Measurements from ENCODE around the gene UBL5.

The UBL5 gene

DNA sequence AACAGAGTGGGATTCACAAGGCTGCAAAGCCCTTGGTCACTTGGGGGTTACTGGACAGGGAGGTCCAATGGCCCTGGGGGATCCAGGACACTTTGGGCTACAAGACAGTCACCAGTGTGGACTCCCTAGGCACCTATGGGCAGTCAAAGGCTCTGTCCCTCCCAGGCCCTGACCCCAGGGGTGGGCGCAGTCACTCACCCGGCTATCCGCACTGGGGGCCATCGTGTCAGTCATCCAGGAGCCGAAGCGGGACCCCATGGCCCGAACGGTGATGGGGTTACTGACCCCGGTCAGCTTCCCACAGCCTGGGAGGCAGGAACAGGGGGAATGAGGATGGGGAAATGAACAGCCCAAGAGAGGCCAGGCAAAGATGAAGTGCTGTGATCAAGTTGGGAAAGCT is 28.9 kb downstream of the UBL5 start:
- DNase-seq, result no peak

GRCh38 chr19:9857076-9857721 is 29.5 kb downstream of the UBL5 start:
- no peak for DNase-seq

DNA sequence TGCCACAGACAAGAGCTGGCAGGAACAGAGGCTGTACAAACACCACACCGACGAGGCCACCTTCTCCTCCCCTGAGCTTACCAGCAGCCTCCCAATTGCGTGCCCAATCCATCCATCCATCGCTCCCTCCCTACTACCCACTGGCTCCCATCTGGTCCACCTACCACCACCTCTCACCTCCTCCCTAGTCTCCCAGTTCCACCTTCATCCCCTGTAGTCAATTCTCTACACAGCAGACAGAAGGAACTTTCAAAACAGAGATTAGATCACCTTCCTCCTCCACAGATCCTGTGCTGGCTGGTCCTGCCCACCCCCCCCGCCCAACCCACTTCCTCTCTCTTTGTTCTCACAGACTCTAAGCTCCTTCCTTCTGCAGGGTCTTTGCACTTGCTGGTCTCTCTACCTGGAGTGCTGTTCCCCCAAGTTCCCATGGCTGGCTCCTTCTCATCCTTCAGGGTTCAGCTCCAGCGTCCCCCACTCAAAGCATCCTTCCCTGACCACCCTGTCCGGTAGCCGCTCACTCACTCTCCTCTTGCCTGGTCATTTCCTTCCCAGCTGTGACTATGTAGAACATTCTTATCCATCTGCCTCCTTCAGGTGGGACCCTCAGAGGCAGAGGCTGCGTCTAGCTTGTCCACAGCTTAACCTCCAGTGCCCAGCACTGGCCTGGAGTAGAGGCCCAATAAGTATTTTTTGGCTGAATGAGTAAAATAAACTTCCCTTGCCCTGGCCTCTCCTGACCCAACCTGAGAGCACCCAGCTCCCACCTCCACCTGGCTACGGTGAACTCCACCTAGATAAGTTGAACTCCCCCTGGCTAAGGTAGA is 30.4 kb downstream of the UBL5 start:
- DNase-seq, result peak; percentile 36 to 76 (median 58)

- no peak for DNase-seq
Observed at GRCh38 chr19:9858766-9859165, 31.0 kb downstream of the UBL5 start.

GRCh38 chr19:9860407-9860806 is 32.7 kb downstream of the UBL5 start:
- no peak for DNase-seq

GRCh38 chr19:9861503-9861902 is 33.8 kb downstream of the UBL5 start:
- no peak for DNase-seq

- peak in 3 of 6 experiments; percentile 46 to 60 (median 58) for DNase-seq
Observed at GRCh38 chr19:9862938-9863337, 35.2 kb downstream of the UBL5 start.

GRCh38 chr19:9863759-9864158 is 36.0 kb downstream of the UBL5 start:
- peak in 5 of 6 experiments; percentile 18 to 46 (median 31) for DNase-seq

- peak; percentile 21 to 78 (median 49) for DNase-seq
Observed at GRCh38 chr19:9865732-9866501, 38.2 kb downstream of the UBL5 start.

- no peak for DNase-seq
Observed at GRCh38 chr19:9868983-9869617, 41.4 kb downstream of the UBL5 start.

DNA sequence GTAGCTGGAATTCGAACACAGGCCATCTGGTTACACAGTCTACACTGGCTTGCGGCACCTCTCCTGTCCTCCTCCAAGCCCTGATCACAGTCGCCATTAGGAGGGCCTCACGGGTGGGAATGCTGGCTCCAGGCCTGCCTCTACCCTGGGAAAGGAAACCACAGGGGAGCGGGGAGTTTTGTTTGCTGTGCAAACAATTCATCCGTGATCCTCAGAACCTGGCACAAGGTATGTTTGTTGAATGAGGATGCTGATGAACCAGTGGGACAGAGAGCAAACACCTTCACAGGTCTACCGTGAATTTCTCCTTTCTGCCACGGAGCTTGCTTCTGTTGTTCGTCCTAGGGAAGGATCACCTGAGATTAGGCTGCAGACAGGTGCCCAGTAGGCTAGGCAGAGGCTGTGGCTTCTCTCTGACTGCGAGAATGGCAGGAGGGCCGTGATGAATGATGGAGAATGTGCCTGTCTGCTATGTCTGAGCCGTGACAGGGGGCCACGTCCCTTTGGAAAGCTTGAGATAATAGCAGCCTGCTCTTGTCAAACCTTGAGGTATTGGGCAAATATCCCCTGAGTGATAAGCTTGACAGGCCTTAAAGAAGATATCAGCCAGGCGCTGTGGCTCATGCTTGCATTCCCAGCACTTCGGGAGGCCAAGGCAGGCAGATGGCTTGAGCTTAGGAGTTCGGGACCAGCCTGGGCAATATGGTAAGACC is 44.1 kb downstream of the UBL5 start:
- no peak for DNase-seq

DNA sequence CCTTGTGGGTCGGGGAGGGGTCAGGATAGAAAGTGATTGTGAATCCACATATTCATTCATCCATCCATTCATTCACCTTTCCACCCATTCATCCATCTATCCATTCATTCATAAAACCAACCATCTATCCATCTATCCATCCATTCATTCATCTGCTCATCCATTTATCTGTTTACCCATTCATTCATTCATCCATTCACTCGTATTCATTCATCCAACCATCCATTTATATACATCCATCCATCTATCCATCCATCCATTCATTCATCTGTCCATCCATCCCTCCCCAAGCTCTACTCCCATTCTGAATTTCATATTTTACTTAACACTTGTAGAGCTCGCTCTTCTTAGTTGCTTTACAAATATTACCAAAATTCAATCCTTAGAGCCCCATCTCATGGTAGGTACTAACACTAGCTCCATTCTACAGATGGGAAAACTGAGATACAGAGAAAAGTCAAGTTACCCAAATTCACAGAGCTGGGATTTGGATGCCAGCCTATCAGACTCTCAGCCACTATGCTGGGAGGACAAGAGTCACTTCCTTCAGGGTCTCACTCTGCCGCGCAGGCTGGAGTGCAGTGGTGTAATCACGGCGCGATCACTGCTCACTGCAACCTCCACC is 45.0 kb downstream of the UBL5 start:
- no peak for DNase-seq

DNA sequence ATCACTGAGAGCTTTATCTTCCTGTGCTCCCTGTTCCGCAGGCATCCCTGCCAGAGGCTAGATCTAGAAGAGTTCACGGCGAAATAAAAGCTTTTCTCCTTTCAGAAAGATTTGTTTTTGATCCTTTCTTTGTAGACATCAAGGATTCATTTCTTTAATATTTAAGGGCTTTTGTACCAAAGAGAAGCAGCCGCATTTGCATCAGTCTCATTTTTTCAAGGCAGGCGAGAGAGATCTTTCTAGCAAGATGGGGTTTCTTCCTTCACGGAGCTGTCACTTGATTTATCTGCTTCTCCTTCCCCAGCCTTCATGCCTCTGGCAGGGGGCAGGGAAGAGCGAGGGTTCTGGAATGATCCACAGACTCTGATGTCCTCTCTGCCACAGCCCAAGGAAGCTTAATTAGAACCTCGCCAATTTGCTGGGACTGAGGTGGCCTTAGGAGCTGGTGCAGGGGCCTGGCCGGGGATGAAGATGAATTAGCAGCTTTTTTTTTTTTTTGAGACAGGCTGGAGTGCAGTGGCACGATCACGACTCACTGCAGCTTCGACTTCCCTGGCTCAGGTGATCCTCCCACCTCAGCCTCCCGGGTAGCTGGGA is 47.4 kb downstream of the UBL5 start:
- DNase-seq, result no peak

DNA sequence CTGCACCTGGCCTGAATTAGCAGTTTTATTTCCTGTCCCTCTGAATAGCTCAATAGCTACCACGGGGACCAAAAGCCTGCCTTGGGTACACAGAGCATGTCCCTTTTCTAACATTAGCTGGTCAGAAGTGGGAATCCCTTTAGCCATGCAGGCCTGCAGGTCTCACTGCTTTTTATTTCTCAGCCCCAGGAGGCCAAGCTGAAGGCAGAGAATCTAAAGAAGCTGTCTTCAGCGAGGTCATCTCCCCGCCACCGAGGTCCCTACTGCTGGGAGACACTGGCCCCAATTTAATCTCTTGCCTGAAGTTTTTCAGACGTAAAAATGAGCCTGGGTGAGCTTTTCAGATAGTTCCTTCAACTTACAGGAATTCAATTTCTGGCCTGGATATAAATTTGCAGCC is 48.1 kb downstream of the UBL5 start:
- no peak for DNase-seq

- no peak for DNase-seq
Observed at GRCh38 chr19:9877780-9878510, 50.2 kb downstream of the UBL5 start.

- no peak for DNase-seq
Observed at GRCh38 chr19:9878511-9879196, 50.9 kb downstream of the UBL5 start.

Data from stimulated activated naive CD4-positive, alpha-beta T cell (primary cell).